Measurements from ENCODE around the gene ERICH4.

Gene ERICH4

GRCh38 chr19:41414461-41414860 lies 28.5 kb upstream of the ERICH4 start:
- no peak for DNase-seq (ENCODE audit: low read depth)

- DNase-seq (ENCODE audit: low read depth), result no peak
Measured at GRCh38 chr19:41415154-41415571, 27.8 kb upstream of the ERICH4 start.

GRCh38 chr19:41416194-41416674 lies 26.7 kb upstream of the ERICH4 start:
- no peak for DNase-seq (ENCODE audit: low read depth)

DNA sequence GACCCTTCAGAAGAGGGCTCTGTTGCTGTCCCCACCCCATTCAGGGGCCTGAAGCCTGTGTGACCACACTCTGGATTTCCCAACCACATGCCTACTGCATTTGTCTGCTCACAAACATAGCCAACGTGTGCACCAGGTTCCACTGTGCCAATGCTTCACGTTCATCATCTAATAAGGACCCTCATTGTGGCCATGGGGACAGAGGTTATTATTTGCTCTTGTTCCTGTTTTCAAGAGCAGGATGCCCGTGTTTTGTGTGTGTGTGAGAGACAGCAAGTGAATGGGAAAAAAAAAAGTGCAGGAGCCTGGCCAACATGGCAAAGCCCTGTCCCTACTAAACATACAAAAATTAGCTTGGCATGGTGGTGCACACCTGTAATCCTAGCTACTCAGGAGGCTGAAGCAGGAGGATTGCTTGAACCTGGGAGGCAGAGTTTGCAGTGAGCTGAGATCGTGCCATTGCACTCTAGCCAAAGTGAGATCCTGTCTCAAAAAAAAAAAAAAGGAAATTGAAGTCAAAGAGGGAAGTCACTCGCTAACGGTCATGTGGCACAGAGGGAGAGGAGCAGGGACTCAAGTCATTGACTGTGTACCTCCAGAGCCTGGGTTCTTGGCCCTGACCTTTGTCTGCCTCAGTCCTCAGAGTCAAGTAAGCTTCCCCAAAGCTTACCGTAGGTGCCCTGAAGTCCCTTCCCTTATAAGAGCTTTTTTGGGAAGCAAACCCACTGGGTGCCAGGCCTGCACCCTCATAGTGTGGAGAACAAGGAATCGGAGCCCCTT lies 22.7 kb upstream of the ERICH4 start:
- DNase-seq (ENCODE audit: low read depth), result no peak

- no peak for DNase-seq (ENCODE audit: low read depth)
Measured at GRCh38 chr19:41421314-41421713, 21.6 kb upstream of the ERICH4 start.

- no peak for DNase-seq (ENCODE audit: low read depth)
Measured at GRCh38 chr19:41421973-41422372, 21.0 kb upstream of the ERICH4 start.

DNA sequence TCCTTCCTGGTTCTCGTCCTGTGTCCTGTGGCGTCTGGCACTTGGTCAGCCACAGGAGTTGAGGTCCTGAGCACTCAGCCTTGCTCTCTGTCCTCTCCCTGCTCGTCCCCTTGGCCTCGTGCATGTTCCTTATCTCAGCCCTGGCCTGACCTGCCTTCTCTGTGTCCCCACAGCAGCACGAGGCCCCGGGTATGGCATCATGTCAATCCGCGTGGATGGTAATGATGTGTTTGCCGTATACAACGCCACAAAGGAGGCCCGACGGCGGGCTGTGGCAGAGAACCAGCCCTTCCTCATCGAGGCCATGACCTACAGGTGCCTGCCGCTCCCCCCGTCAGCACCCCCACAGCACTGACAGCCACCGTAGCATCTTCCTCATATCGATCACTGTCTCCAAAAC lies 20.5 kb upstream of the ERICH4 start:
- DNase-seq (ENCODE audit: low read depth), result no peak

DNA sequence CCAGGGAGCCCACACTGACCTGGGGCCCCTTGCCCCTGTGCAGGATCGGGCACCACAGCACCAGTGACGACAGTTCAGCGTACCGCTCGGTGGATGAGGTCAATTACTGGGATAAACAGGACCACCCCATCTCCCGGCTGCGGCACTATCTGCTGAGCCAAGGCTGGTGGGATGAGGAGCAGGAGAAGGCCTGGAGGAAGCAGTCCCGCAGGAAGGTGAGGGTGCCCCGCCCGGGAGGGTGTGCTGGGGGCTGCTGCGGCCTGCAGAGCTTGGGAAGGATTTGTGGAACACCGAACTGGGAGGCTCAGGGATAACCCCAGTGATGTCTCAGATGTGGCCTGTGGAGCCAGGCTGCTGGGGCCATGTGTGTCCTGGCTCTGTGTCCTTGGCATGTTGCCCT lies 20.0 kb upstream of the ERICH4 start:
- DNase-seq (ENCODE audit: low read depth), result no peak

GRCh38 chr19:41424335-41425173 lies 18.4 kb upstream of the ERICH4 start:
- no peak for DNase-seq (ENCODE audit: low read depth)

DNA sequence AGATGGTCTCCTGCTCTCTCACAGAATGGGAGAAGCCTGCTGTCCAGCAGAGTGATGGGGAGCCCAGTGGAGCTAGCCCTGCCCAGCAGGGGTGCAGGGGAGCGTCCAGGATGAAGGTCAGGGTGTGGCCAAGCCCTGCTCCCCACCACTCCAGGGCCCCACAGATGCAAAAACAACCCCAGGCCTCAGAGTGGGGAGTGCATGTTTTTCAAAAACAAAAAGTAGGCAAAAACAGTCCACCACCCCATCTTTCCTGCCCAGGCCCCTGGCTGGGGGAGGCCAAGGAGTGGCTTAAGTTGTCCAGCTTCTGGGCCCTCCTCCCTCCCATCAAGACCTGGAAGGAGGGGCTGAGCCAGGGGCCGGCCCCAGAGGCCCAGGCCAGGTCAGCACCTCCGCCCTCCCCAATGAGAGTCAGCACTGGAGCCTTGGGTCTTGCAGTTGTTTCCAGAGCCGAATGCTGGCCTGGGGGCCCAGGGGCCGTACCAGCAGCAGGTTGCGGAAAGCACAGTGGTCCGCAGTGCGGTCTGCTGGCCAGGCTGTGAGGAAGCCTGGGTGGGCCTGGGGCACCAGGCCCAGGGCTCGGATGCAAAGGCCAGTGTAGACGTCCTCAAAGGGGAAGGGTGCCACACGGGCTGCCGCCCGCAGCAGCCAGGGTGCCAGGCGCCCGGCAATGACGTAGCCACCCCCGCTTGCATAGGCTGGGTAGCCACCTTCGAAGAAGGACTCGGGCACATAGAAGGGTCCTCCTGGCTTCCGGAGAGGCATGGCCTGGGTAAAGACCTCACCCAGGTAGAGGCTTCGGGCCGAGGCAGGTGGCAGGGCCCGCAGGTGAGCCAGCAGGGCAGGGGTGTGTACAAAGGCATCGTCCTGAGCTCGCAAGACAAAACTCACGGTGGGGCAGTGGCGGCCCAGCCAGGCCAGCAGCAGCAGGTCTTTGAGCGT lies 17.5 kb upstream of the ERICH4 start:
- DNase-seq (ENCODE audit: low read depth), result no peak

DNA sequence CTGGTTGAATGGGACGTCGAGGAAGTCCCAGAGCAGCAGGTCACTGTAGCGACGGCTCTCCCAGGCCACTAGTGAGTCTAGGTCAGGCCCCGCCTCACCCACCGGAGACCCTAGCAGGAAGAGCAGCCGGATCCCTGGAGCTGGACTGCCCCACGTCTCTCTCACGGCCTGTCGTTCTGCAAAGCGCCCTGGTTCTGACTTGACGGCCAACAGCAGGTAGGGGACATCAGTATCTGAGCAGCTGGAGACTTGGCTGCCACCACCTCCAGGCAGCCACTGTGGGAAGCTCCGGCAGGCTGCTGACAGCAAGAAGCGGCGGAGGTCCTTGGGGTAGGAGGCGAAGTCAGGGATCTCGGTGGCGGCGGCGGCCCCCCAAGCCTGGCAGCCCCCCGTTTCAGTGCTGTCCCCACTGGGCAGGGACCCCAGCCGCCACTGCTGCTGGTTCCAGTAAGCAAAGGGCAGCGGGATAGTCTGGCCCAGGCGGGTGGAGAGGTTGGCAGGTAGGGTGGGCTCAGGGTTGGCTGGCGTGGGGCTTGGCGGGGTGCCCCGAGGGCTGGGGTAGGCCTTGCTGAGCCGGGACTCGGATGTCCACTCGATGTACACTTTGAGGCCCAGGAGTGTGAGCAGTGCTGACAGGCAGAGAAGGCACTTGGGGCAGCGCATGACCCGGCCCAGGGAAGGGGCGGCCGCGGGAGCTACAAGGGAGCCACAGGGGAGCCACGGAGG lies 16.7 kb upstream of the ERICH4 start:
- no peak for DNase-seq (ENCODE audit: low read depth)

DNA sequence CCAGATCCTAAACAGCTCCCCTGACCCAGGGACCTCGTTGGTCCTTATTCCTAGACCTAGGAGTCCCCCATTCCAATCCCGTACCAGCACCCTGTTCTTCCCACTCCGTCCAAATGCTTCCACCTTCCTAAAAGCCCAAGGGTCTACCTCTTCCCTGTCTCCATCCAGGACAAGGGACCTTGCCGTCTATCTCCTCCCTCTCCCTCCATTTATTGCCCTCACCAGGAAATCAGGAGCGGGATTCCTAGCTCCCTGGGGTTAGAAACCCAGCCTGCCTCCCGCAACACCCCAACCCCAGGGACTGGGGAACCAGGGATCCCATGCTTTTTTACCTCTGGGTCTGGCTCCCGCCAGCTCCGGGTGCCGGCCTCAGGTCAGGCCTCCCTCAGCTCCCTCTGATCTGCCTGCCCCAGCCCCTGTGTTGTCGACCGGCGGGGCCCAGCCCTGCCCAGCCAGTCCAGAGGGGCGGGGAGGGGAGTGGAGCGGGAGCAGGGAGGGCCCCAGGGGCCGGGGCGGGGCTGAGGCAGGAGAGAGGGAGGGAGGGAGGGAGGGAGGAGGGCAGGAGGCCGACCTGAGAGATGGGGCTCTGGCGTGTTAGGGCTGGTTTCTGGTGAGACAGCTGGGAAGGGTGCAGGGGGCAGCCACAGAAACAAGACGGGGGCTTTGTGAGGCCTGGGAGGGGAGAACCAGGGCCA lies 15.9 kb upstream of the ERICH4 start, which contains the start of gene B3GNT8:
B3GNT8 (minus strand) TSS at position 423 of the 695 bp plus-strand sequence. CDS start 596 bp downstream, outside the sequence.
- no peak for DNase-seq (ENCODE audit: low read depth)

DNA sequence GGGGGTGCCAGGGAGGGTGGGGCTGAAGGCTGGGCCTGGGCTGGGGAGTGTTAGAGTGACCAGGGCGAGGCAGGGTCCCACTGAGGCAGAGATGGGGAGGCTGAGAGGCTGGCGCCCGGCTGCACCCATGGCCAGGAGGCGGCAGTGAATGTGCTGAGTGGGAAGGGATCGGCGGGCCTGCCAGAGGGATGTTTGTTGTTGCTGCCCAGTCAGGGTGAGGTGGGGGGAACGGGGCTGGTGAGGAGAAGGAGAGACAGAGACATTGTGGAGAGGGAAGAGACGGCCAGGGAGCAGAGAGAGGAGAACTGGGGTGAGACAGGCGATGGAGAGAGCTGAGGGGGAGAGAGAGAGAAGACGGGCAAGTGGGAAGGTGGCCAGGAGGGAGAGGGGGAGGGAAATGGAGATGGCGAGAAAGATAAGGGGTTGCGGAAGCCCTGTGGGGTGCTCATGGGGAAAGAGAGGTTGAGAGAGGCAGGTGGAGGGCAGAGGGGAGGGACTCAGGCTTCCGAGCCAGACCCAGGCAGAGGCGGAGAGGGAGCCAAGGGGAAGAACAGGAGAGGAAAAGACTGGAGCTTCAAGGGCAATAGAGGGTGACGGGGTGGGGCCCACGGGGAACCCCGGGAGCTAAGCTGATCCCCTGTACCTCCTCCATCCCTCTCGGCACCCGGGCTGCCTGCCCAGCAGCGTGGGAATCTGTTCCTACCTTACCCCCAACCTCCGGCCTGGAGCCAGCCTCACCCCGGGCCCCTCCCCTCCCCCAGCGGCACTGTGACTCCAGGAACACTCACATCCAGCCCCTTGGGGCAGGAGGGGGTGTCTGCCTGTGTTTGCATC lies 15.1 kb upstream of the ERICH4 start:
- no peak for DNase-seq (ENCODE audit: low read depth)

DNA sequence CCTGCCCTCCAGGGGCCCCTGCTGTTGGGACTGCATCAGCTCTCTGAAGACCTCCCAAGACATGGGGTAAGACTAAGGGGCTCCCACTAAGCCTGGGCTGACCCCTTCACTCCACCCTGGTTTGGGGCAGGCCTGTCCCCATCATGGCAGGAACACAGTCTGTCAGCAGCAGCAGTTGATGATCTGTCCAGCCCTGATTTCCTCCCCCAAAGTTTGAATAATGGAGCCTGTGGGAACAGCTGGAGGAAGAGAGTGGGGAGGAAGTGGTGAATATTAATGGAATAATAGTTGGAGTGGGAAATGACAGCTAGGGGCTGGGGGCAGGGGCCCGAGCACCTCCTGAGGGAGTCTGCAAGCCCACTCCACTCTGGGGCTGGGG lies 14.5 kb upstream of the ERICH4 start:
- DNase-seq (ENCODE audit: low read depth), result no peak

DNA sequence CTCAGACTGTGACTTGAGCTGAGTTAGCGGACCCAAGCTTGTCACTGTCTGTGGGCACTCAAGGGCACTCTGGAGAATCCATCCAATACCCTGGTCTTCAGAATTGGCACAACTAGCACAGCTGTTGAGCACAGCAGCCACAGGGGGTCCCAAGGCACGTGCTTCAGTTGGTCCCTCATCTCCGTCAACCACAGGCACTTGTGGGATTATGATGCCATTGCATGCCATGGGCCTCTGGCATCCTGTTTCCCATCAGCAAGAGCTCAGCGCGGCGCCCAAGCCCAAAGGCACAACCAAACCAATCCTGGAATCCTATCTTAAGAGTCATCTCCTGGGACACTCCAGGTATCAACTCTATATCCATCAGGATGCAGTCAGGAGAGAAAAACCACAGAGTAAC lies 12.0 kb upstream of the ERICH4 start:
- DNase-seq (ENCODE audit: low read depth), result no peak

DNA sequence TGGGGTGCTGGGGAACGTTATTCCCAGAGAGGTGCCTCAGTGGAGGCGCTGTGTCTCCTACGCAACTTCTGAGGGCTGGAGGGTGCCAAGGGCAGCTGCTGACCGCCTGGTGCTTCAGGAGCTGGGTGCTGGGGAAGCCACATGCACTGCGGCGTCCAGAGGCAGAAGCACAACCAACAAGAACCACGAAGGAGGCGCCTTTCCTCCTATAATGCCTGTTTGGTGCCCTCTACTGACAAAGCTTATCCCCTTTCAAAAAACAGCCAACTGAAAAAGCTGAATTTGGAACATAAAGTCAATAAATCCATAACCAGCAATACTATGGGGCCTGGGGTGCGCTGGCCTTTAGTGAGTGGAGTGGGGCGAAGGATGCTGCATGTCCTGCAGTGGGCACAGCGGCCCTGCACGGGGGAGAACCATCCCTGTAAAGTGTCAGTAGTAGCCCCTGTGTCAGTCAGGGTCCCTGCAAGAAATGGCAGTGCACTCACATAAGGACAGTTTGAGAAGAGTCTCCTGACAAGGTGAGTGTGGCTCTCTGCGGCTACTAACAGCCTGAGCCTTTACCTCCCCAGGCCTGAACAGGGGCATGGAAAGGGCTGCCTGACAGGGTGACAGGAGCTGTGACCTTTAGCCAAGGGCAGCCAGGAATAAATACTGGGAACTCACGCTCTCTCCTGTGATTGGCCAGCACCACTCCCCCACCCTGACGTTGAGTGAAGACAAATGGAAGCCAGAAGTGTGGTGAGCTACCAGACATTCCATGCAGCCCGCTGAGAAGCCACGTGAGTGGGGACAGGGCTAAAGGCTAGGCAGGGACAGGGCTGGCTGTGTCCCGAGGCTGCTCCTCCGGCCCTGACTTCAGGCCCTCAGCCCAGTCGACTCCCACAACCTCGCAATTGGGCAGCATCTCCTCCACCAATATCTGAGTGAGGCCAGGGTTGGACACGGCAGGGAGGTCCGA lies 11.2 kb upstream of the ERICH4 start:
- DNase-seq (ENCODE audit: low read depth), result no peak

- no peak for DNase-seq (ENCODE audit: low read depth)
Measured at GRCh38 chr19:41433171-41433570, 9.8 kb upstream of the ERICH4 start.

DNA sequence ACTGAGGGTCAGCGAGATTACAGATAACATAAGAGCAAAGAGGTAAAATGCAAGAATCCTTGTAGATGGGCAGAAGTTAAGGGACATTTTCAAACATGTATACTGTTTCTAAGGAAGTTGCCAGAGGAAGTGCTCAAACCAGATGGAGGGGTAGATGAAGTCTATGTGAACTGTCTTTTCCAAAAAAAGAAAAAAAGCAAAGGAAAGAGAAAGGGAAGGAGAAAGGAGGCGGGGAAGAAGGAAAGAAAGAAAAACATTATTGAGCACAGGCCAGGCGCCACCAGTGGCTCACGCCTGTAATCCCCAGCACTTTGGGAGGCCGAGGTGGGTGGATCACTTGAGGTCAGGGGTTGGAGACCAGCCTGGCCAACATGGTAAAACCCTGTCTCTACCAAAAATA lies 8.5 kb upstream of the ERICH4 start:
- no peak for DNase-seq (ENCODE audit: low read depth)
